GM21529 (cell line): ENCODE results near the gene ANP32B.
"Not testable (repeated sequence)": the region's sequence is repeated elsewhere in the genome, so short reads cannot be mapped to it uniquely, and the experiment has no call there.

Experiments used
- ATAC-seq: cut with Tn5 transposase; IDR thresholded peaks from one replicate; pipeline ENCODE4 v1.9.1; 2021; ENCODE audit not compliant: unreplicated experiment

ANP32B gene

DNA sequence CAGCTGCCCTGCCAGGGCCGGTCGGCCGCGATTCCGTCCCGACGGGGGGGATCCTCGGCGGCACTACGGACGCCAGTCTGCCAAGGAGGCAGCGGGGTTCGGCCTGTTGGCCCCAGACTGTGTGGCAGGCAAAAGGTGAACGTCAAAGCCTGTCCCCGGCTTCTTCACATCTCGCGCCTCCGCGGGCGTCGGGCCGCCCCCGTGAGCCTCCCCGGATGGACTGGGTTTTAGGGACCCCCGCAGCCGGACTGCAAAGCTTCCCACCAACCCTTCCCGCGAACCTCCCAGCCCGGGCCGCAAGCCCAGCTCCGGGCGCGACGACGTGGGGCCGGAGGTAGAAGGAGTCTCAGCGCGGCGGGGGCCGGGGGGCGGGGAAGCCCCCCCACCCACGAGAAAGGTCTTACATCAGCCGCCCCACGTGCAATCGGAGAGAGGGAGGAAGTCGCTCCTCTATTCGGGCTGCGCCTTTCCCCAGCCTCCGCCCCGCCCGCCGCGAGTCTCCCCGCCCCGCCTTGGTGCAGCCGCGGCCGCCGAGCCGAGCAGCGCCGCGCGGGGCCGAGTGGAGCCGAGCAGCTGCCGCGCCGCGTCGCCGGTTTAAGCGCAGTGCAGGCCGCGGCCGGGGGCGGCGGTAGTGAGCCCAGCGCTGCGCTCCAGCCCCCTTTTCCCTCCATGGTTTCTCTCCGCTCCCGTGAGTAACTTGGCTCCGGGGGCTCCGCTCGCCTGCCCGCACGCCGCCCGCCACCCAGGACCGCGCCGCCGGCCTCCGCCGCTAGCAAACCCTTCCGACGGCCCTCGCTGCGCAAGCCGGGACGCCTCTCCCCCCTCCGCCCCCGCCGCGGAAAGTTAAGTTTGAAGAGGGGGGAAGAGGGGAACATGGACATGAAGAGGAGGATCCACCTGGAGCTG lies at the start of gene ANP32B:
ANP32B (plus strand) TSS at position 659 of the 906 bp plus-strand sequence; CDS start at position 874, 215 bp downstream.
- ATAC-seq, result peak; percentile 71

DNA sequence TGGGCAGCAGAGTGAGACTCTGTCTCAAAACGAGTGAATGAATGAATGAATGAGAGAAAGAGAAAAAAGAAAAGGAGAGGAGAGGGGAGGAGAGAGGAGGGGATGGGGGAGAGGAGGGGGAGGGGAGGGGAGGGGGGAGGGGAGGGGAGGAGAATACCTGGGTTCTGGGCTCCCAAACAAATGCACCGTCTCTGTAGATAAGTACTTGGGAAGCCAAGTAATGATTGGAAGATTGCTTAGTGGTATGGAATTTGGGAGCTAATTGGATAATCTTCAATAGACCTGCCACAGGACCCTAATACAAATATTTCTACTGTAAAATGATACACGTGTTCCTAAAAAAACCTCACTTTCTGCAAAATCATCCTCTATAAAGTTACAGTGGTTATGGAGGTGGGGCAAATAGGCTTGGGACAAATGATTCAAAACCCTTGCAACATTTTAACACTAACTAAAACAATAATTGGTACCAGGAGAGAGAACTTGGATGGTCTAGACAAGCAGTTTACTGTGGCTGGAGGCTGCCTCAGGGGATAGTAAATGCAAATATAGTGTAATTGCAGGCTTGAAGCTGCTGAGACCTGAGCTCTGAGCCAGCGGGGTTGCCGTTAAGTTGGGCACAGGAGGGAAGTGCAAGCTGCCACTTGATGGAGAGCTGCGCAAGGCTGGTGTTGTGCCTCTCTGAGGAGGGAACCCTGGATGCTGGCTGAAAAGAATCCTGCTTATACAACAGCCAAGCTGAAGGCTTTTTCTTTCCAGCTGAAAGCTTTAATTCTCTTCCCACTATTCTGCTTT lies 48.6 kb upstream of the ANP32B start:
- ATAC-seq, result no peak

DNA sequence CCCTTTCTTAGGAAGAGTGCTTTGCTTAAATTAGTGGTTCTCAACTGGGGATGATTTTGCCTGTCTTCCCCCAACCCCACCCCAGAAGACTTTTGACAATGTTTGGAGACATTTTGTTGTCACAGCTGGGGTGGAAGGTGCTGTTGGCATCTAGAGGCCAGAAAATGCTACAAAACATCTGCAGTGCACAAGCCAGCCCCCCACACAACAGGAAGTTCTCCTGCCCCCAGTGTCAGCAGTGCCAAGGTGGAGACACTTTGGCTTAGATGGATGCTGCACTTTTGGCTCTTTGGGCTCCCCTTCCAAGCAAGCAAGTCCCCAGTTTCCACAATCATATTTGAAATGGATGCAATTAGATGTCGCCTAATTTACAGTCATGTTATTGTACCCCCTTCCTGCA lies 47.9 kb upstream of the ANP32B start:
- ATAC-seq, result no peak

DNA sequence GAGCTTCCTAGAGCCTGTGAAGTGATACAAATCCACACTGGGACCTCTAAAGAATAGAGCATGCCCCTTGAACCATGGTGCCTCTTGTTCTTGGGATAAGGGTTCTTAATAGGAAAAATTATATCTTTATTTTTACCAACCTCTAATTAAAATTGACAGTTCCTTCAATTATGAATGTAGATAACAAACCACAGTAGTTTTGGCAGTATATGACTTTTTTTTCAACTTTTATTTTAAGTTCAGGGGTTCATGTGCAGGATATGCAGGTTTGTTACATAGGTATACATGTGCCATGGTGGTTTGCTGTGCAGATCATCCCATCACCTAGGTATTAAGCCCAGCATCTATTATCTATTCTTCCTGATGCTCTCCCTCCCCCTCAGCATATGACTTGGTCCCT lies 46.1 kb upstream of the ANP32B start:
- no peak for ATAC-seq

DNA sequence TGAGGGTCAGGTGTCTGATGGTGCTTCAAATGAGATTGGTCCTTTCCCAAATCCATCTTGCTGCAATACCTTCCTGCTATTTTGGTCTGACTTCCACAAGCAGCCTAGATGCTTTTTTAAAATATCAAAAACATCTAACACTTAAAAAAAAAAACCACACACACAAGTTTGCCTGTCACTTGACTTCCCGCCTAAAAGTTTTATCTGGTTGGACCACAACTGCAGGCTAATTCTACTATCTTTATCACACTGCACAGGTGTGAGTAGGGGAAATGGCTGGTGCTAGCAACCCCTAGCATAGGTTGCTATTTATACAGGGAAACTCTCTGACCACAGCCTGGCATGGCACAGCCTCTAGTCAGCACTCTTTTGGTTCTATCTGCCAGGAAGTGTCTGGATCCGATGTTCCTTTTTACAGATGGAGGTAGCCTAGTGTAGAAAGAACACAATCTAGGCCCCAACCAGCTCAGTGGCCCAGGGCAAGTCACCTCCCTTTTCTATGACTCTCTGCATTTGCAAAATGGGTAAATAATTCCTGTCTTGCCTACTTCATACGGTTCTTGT lies 45.0 kb upstream of the ANP32B start, which contains the start of gene HEMGN:
HEMGN (minus strand) TSS at position 92 of the 564 bp plus-strand sequence; CDS start at position 56, 36 bp downstream.
- peak; percentile 56 for ATAC-seq

DNA sequence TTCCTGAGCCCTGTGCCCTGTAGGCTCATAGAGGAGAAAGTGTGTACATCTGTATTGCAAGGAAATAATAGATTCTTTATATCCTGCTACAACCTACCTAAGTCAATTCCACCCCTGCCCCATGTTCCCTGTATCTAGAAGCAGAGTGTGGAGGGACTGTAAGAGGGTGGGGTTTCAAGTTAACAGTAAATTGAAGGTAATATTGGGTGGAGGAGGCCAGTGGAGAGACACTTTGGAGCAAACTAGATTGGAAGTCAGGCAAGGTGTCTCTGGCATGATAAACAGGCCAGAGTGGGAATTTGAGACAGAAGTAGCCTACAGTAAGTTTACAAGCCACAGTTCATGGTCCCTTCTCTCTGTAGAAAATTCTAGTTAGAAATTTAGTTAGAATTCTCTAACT lies 42.9 kb upstream of the ANP32B start:
- no peak for ATAC-seq

DNA sequence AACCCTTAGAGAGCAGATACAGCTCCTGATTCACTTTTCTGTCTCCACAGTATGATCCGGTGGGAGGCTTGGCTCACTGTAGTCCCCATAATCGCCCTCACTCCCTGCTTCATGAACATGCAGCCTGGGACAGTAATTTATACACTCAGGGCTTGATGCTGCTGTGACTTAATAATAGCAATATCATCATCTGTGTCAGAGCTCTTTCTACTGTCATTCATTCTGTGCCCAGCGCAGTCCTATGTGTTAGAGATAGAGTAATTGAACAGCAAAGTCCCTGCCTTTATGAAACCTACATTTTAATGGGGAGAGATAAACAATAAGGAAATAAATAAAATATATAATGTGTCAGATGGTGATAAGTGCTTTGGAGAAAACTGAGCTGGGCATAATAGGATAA lies 42.4 kb upstream of the ANP32B start:
- no peak for ATAC-seq

DNA sequence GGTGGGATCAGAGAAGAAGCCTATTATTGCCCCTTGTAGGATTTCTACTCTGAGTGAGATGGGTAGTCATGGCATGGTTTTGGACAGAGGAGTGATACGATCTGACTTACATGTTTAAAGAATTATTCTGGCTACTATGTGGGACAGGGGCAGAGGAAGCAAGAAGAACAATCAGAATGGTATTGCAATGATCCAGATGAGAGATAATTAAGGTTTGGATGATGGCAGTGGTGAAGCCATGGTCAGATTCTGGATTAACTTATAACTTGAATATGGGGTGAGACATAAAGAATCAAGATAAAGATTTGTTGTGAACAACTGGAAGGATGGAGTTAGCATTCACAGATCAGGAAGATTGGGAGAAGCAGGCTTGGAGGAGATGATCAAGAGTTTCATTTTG lies 41.8 kb upstream of the ANP32B start:
- no peak for ATAC-seq

DNA sequence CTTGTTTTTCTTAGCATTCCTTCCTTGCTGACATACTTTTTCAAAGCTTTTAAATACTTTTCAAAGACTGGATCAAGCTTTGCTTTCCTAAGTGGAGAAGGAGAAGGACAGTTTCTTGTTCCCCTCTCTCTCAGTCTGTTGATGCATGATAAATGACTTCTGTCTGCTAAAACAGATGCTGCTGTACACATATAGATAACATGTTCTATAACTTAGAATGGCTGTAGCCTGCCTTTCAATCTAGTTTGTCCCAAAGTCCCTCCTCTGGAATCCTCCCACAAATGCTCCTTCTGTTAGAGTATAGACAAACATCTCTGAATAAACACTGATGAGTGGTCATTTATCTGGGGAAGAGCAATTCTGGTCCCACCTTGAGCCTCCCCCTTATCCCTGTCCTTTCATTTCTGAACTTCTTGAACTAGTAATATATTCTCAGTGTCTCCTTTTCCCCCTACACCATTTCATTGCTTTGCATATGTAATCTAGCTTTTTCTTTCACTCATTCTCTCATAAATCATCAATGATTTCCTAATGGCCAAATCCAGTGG lies 39.8 kb upstream of the ANP32B start:
- ATAC-seq, result no peak

DNA sequence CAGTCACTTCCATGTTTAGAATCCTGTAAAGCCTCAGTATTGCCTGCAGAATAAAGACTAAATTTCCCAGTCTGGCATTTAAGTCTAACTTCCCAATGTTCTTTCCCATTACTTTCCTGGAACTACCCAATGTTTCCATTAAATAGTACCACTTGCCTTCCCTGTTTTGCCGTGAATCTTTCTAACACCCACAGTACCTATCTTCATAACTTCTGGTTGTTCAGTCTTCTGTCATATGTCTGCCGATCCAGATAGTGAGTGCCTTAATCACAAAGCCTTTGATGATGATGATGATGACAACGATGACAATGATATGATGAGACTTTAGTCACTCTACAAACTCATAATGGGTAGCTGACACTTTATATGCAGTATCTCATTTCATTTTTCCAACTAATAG lies 38.5 kb upstream of the ANP32B start:
- ATAC-seq, result no peak

DNA sequence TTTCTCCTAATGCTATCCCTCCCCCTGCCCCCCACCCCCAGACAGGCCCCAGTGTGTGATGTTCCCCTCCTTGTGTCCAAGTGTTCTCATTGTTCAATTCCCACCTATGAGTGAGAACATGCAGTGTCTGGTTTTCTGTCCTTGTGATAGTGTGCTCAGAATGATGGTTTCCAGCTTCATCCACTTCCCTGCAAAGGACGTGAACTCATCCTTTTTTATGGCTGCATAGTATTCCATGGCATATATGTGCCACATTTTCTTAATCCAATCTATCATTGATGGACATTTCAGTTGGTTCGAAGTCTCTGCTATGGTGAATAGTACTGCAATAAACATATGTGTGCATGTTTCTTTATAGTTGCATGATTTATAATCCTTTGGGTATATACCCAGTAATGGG lies 37.7 kb upstream of the ANP32B start:
- not testable (repeated sequence) for ATAC-seq

DNA sequence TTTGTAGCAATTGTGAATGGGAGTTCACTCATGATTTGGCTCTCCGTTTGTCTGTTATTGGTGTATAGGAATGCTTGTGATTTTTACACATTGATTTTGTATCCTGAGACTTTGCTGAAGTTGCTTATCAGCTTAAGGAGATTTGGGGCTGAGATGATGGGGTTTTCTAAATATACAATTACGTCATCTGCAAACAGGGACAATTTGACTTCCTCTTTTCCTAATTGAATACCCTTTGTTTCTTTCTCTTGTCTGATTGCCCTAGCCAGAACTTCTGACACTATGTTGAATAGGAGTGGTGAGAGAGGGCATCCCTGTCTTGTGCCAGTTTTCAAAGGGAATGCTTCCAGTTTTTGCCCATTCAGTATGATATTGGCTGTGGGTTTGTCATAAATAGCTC lies 36.0 kb upstream of the ANP32B start:
- not testable (repeated sequence) for ATAC-seq

DNA sequence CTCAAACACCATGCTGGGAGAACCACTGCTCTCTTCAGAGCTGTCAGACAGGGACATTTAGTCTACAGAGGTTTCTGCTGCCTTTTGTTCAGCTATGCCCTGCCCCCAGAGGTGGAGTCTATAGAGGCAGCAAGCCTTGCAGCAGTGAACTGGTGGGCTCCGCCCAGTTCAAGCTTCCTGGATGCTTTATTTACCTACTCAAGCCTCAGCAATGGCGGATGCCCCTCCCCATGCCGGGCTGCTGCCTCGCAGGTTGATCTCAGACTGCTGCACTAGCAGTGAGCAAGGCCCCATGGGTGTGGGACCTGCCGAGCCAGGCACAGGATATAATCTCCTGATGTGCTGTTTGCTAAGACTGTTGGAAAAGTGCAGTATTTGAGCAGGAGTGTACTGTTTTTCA lies 32.3 kb upstream of the ANP32B start:
- not testable (repeated sequence) for ATAC-seq

DNA sequence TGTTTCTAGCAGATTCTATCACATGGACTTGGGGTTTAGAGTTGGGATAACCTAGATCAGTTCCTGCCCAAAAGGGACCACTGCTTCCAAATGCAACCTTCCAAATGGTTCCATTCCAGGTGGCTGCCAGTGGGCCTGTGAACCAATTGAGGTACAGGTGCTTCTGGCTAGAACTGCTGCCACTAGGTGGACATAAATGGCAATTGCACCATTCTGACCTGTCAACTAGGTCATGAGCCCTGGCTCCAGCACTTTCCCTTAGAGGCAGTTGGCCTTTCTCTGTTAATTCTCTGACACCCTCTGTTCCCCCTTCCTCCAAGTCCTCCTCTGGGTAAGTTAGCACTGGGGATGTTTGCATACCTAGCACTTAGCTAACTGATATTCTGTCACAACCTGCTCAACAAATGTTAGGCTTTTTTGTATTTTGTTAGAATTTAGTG lies 28.6 kb upstream of the ANP32B start:
- peak; percentile 83 for ATAC-seq

DNA sequence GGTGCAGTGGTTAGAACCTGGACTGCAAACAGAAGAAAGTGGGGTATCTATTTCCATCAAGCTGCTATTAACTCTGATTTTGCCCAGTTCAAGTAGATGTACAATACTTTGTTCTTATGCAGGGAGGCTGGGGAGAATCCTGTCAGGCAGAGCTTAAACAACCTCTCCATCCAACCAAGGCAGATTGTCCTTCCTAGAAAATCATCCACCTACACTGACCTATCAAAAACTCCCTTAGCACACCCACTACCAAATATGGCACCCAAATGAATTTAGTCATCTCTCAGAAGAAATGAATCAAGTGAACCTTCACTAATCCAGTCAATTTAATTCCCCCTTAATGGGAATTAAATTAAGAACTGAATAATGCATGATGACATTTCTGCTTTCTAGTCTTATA lies 26.8 kb upstream of the ANP32B start:
- no peak for ATAC-seq

DNA sequence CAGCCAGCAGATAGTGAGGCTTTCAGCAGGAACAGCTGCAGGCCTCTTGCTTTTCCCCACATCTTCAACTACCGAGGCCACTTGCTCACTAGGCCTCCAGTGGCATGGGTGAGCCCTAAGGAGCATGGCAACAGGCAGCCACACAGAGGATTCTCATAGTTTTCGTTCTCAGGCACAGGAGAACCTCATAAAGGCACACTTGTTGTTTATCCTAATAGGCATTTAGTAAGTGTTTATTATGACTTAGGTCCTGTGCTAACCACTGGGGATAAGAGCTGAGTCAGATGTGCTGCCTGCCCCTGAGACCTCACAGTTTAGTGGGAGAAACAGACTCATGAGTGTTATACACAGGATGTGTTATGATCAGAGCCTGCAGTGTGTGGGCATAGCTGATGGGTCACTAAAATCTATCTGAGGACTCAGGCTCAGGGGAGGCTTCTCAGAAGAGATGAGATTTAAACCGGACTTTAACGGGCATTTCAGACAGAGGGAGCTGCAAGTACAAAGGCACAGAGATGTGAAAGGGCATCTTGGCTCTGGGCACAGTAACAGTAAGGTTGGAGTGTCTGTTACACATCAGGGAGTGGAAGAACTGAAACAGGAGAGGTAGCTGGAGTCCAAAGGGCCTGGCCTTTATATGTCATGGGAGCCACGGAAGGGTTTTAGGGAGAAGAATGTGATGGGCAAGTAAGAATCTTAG lies 24.2 kb upstream of the ANP32B start:
- ATAC-seq, result no peak

DNA sequence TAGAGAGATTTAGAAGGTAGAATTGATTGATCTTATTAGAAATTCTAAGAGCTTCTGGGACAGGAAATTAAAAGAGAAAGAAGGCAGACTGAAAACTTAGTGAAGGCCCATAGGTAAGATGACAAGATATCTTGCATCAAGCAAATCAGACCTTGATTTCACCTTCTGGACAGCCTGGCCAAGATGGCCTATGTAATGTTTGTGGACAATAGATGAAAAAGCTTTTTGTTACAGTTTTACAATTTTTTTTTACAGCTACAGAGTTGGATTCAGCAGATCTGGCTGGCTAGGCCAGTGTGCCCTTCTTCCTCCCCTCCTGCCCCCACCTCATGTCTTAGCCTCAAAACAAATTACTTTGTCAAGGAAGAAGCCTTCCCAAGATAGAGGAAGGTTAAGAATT lies 23.6 kb upstream of the ANP32B start:
- ATAC-seq, result no peak

DNA sequence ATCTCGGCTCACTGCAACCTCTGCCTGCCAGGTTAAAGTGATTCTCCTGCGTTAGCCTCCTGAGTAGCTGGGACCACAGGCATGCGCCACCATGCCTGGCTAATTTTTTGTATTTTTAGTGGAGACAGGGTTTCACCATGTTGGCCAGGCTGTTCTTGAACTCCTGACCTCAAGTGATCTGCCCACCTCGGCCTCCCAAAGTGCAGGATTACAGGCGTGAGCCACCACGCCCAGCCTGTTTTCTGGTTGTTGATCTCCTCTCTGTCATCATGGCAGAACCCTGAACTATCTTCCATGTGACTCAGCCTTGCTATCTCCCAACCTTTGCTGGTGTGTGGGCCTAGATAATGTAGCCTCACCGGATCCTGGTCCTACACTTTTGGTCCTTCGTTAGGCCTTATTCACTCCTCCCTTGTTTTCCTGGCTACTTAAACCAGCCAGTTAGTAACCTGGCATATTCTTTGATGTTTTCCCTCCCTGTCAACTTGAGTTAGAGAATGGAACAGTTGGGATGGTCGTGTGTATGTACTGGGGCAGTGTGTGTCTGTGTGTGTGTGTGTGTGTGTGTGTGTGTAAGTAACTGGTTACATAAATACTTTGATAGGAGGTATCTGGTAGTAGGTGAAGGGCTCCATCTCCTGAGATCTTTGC lies 22.3 kb upstream of the ANP32B start:
- not testable (repeated sequence) for ATAC-seq

DNA sequence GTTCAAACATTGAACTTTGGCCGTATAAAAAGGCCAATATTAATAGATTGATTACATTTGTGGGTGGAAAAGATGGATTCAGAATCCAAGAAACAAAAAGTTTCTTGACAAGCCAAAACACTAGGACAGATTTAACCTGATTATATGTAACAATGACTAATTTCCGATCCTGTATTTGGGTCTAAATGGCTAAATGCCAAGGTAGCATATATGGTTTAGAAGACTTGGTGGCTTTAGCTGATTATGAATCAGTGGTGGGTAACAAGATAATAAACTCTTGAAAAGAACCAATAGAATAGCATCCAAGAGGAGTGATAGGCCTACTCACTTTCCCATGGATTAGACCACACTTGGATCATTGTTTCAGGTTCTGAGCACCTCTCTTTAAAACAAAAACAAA lies 21.8 kb upstream of the ANP32B start:
- ATAC-seq, result no peak

DNA sequence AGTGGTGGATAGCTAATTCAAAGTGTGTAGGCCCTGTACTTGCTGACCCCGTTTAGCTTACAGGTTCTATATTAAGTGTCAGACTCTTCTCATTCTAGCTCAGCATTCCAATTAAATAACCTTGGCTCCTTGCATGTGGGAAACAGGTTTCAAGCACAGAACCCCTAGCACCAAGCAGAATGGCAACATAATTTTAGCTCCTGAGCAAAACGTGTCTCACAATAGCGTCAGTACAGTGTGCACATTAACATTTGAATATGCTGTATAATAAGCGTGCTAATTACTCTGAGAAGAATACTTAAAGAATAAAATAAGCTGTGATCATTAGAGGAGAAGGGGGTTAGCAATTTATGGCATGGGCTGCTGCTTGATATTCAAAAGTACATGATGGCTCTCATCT lies 21.0 kb upstream of the ANP32B start:
- ATAC-seq, result no peak
